C4-2B (cell line): ENCODE data around the gene CLMN.

Source experiments
- H3K27ac ChIP-seq: fragments of 450-650 bp; 2 replicates; pipeline ENCODE4 v1.5.1; 2017
- ZFX ChIP-seq: fragments of 450-650 bp; IDR thresholded peaks from 2 replicates; pipeline ENCODE4 v1.6.1; 2017
- TF ChIP-seq, protein P1 (sequence below): fragments of 450-650 bp; conservative IDR thresholded peaks from 2 replicates; pipeline ENCODE4 v1.5.1; 2017; ENCODE audit warnings: mild to moderate bottlenecking

The CLMN gene

DNA sequence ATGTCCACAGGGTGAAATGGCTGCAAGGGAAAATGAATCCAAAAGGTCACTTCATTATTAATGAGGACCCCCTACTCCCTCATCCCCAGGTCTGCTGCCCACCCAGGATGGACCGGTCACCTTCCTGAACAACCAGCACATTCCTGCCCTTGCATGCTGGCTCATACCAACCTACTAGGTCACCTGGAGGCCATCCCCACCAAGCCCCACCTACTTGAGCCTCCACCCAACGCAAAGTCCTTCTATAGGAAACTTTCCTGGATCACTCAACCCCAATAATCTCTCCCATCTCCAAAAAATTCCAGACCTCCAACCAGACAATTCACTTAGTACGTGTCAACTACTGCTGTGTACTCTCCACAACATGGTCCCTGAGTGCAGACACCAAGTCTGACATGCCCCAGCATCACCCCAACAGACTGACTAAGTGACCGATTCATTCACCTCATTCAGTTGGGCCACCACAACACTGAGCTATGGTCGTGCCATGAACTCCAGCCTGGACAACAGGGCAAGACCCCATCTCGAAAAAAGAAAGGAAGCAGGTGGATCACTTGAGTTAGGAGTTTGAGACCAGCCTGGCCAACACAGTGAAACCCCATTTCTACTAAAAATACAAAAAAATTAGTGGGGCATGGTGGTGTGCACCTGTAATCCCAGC is 18.1 kb downstream of the CLMN start:
- no peak overlapping the region for H3K27ac ChIP-seq
- TF ChIP-seq, protein P1, sequence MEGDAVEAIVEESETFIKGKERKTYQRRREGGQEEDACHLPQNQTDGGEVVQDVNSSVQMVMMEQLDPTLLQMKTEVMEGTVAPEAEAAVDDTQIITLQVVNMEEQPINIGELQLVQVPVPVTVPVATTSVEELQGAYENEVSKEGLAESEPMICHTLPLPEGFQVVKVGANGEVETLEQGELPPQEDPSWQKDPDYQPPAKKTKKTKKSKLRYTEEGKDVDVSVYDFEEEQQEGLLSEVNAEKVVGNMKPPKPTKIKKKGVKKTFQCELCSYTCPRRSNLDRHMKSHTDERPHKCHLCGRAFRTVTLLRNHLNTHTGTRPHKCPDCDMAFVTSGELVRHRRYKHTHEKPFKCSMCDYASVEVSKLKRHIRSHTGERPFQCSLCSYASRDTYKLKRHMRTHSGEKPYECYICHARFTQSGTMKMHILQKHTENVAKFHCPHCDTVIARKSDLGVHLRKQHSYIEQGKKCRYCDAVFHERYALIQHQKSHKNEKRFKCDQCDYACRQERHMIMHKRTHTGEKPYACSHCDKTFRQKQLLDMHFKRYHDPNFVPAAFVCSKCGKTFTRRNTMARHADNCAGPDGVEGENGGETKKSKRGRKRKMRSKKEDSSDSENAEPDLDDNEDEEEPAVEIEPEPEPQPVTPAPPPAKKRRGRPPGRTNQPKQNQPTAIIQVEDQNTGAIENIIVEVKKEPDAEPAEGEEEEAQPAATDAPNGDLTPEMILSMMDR, result no peak
- no peak for TF ChIP-seq ZFX

DNA sequence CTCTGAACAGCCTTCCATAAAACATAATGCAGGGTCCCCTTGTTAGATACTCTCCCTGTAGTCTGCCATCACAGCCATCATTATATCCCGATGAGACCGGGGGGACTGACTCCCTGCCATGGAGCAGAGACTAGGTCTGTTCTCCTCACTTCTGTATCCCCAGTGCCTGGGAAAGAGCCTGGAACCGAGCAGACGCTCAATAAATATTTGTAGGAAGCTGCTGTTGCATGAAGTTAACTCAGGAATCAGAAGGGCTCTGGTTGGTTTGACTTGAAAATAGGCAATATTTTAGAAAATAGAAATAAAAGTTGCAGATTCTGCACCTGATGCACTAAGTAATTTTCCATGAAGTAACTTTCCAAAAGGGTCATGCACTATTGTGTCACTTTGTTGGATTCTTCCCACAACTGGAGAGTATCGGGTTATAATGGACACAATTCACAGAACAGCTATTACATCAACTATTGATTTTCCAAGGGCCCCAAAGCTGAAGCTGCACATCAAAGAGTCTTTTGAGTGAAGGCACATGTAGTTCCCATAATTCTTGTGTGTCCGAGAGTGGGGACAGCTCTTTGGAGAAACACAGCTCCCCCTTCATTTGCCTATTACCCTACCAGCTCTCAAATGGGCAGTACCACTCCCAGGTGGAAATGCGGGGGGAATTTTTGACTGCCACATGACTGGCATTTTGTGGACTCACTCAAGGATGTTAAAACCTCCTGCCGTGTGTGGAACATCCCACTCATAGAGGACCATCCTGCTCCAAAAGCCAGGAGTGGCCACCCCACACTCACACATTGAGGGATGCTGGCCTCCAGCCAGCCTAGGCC is 18.8 kb downstream of the CLMN start:
- no peak for TF ChIP-seq ZFX
- TF ChIP-seq, protein P1, result no peak
- no peak overlapping the region for H3K27ac ChIP-seq

DNA sequence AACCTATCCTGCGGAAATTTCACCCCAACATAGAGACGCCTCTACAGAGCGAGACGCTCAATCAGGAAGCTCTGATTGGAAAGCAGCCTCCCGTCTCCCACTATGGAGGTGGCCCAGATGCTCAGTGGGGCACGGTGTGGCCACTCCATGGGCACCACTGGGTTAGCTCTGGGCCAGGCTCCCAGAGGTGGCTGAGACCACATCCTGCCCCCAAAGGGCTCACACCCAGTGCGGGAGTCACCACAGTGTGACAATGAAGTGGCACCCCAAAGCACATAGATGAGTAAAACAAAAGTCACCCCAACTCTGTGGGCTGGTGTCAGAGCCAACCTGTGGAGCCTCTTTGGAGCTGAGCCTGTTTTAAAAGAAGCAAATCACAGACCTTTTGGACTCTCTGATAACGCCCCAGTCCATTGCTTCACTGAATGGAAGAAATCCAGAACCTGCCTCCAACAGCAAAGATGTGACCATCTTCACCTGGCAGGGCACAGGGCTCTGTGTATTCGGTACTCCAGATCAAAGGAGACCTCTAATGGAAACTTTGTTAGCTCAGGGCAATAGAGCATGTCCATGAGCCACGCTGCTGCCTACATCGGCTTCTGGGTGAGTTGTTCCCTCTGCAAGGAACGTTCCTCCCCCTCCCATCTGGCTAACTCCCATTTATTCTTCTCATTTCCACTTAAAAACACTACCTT is 19.6 kb downstream of the CLMN start:
- no peak for TF ChIP-seq ZFX
- TF ChIP-seq, protein P1, result no peak
- no peak overlapping the region for H3K27ac ChIP-seq

DNA sequence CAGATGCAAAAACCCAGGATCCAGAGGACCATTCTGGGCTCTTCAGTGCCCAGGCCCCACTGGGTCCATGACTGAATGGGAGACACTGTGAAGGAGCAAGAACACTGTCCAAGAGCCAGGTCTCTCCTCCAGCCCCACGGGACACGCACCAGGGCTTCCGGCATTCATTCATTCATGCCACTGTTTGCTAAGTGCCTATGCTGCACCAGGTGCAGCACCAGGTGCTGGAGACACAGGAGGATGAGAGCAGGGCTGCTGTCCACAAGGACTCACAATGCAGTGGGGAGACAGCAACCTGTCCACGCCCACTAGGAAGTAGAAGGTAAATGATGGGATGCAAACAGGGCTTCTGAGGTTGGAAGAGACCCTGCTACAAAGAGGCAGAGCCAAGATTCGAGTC is 20.4 kb downstream of the CLMN start:
- H3K27ac ChIP-seq, result no peak overlapping the region
- TF ChIP-seq, protein P1, result no peak
- no peak for TF ChIP-seq ZFX

DNA sequence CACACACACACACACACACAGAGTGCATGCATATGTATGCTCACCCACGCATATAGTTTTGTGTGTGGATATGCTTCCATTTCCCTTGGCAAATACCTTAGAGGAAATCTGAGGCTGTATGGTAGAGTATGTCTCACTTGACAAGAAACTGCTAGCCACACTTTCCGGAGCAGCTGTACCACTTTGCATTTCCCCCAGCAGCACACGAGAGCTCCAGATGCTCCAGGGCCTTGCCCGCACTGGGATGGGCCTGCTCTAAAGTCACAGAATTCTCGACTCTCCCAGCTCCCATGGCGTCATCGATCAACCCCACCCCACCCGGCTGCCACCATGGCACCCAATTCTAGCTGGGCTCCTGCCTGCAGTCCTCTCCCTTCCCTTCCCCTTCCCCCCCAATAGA is 21.9 kb downstream of the CLMN start:
- H3K27ac ChIP-seq, result no peak overlapping the region
- TF ChIP-seq, protein P1, result no peak
- no peak for TF ChIP-seq ZFX

DNA sequence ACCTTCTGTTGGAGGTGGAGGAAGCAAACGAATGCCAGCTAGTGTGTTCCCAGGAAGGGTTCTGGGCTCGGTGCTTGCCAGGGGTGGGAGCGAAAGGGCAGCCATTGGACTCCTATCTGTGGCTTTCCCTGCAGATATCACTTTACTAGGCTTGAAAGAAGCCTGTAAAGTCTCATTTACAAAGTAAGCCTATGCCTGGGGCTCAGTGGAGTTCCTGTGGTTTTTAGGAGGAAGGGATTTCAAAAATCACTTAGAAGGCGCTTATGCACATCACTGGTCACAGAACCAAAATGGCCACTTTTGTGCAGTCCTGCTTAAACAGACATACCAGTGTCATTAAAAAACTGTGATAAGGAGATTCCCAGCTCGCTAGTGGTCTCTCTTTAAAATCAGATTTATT is 22.7 kb downstream of the CLMN start:
- H3K27ac ChIP-seq, result no peak overlapping the region
- TF ChIP-seq, protein P1, result no peak
- no peak for TF ChIP-seq ZFX
